ENCODE results near the gene CSNK1D. TPM values are rescaled to one million over a fixed set of nuclear protein-coding genes. Genes with fewer than 3 reads are reported as not detected.

The CSNK1D gene
- polyA plus RNA-seq, 1 donor from 2014 or later: 29.9 TPM

GRCh38 chr17:82304826-82305726, 31.6 kb upstream of the CSNK1D start:
- TF ChIP-seq POLR2AphosphoS5 (IDR thresholded peaks at IDR 0.05) (no peak), MXI1 (conservative IDR thresholded peaks at IDR 0.05; ENCODE audit: poor library complexity, severe bottlenecking) (no peak), RAD21 (conservative IDR thresholded peaks at IDR 0.05) (no peak), EZH2 (IDR thresholded peaks at IDR 0.05; ENCODE audit: borderline replicate concordance, insufficient read depth, low read length, poor library complexity, severe bottlenecking) (no peak), SMC3 (conservative IDR thresholded peaks at IDR 0.05; ENCODE audit: poor library complexity) (no peak), TAF1 (IDR thresholded peaks at IDR 0.05; ENCODE audit: low read depth) (no peak), EP300 (conservative IDR thresholded peaks at IDR 0.05; ENCODE audit: poor library complexity, severe bottlenecking) (no peak)
- TF ChIP-seq, protein P1, sequence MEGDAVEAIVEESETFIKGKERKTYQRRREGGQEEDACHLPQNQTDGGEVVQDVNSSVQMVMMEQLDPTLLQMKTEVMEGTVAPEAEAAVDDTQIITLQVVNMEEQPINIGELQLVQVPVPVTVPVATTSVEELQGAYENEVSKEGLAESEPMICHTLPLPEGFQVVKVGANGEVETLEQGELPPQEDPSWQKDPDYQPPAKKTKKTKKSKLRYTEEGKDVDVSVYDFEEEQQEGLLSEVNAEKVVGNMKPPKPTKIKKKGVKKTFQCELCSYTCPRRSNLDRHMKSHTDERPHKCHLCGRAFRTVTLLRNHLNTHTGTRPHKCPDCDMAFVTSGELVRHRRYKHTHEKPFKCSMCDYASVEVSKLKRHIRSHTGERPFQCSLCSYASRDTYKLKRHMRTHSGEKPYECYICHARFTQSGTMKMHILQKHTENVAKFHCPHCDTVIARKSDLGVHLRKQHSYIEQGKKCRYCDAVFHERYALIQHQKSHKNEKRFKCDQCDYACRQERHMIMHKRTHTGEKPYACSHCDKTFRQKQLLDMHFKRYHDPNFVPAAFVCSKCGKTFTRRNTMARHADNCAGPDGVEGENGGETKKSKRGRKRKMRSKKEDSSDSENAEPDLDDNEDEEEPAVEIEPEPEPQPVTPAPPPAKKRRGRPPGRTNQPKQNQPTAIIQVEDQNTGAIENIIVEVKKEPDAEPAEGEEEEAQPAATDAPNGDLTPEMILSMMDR (IDR thresholded peaks at IDR 0.05; ENCODE audit: poor library complexity, severe bottlenecking): no peak
- TF ChIP-seq, protein P2, sequence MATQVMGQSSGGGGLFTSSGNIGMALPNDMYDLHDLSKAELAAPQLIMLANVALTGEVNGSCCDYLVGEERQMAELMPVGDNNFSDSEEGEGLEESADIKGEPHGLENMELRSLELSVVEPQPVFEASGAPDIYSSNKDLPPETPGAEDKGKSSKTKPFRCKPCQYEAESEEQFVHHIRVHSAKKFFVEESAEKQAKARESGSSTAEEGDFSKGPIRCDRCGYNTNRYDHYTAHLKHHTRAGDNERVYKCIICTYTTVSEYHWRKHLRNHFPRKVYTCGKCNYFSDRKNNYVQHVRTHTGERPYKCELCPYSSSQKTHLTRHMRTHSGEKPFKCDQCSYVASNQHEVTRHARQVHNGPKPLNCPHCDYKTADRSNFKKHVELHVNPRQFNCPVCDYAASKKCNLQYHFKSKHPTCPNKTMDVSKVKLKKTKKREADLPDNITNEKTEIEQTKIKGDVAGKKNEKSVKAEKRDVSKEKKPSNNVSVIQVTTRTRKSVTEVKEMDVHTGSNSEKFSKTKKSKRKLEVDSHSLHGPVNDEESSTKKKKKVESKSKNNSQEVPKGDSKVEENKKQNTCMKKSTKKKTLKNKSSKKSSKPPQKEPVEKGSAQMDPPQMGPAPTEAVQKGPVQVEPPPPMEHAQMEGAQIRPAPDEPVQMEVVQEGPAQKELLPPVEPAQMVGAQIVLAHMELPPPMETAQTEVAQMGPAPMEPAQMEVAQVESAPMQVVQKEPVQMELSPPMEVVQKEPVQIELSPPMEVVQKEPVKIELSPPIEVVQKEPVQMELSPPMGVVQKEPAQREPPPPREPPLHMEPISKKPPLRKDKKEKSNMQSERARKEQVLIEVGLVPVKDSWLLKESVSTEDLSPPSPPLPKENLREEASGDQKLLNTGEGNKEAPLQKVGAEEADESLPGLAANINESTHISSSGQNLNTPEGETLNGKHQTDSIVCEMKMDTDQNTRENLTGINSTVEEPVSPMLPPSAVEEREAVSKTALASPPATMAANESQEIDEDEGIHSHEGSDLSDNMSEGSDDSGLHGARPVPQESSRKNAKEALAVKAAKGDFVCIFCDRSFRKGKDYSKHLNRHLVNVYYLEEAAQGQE (IDR thresholded peaks at IDR 0.05; ENCODE audit: borderline replicate concordance): no peak
- no peaks in the 10 kb centered on the region for H4K20me1 ChIP-seq (ENCODE audit: insufficient read depth)
- no peaks in the 10 kb centered on the region for H3K27me3 ChIP-seq (ENCODE audit: insufficient read depth, low read depth, low read length)
- no peaks in the 10 kb centered on the region for H3K9me3 ChIP-seq (ENCODE audit: low read length)
- no peak overlapping the region for H3K4me2 ChIP-seq (ENCODE audit: low read length)
- no peak overlapping the region for H3K9ac ChIP-seq (ENCODE audit: low read length)
- H3K79me2 ChIP-seq (replicated peaks; ENCODE audit: insufficient read depth, low read length): no peaks in the 10 kb centered on the region
- H2AFZ ChIP-seq (ENCODE audit: low read depth, low read length): no peak overlapping the region
- no peaks in the 10 kb centered on the region for H3K36me3 ChIP-seq (ENCODE audit: insufficient read depth, low read length)
- H3F3A ChIP-seq (ENCODE audit: insufficient read depth, low read length, poor library complexity, severe bottlenecking): no peaks in the 10 kb centered on the region
- H3K4me3 ChIP-seq (ENCODE audit: low read length): no peak overlapping the region
- no peak overlapping the region for H3K27ac ChIP-seq (ENCODE audit: low read length)
- H3K9me2 ChIP-seq (ENCODE audit: insufficient read depth, low read length): no peaks in the 10 kb centered on the region

- no peak overlapping the region for H3K27ac ChIP-seq (ENCODE audit: low read length)
- H3K4me3 ChIP-seq (ENCODE audit: low read length): no peak overlapping the region
- TF ChIP-seq, protein P1 (IDR thresholded peaks at IDR 0.05; ENCODE audit: poor library complexity, severe bottlenecking): no peak
- TF ChIP-seq EP300 (conservative IDR thresholded peaks at IDR 0.05; ENCODE audit: poor library complexity, severe bottlenecking) (no peak), MXI1 (conservative IDR thresholded peaks at IDR 0.05; ENCODE audit: poor library complexity, severe bottlenecking) (no peak), RAD21 (conservative IDR thresholded peaks at IDR 0.05) (no peak), SMC3 (conservative IDR thresholded peaks at IDR 0.05; ENCODE audit: poor library complexity) (no peak), EZH2 (IDR thresholded peaks at IDR 0.05; ENCODE audit: borderline replicate concordance, insufficient read depth, low read length, poor library complexity, severe bottlenecking) (no peak), POLR2AphosphoS5 (IDR thresholded peaks at IDR 0.05) (no peak), TAF1 (IDR thresholded peaks at IDR 0.05; ENCODE audit: low read depth) (no peak)
- TF ChIP-seq, protein P2 (IDR thresholded peaks at IDR 0.05; ENCODE audit: borderline replicate concordance): no peak
- H3F3A ChIP-seq (ENCODE audit: insufficient read depth, low read length, poor library complexity, severe bottlenecking): no peaks in the 10 kb centered on the region
- no peaks in the 10 kb centered on the region for H3K9me2 ChIP-seq (ENCODE audit: insufficient read depth, low read length)
- no peaks in the 10 kb centered on the region for H3K27me3 ChIP-seq (ENCODE audit: insufficient read depth, low read depth, low read length)
- no peaks in the 10 kb centered on the region for H3K9me3 ChIP-seq (ENCODE audit: low read length)
- H4K20me1 ChIP-seq (ENCODE audit: insufficient read depth): no peaks in the 10 kb centered on the region
- H2AFZ ChIP-seq (ENCODE audit: low read depth, low read length): no peak overlapping the region
- H3K4me2 ChIP-seq (ENCODE audit: low read length): no peak overlapping the region
- no peak overlapping the region for H3K9ac ChIP-seq (ENCODE audit: low read length)
- H3K36me3 ChIP-seq (ENCODE audit: insufficient read depth, low read length): no peaks in the 10 kb centered on the region
- no peaks in the 10 kb centered on the region for H3K79me2 ChIP-seq (replicated peaks; ENCODE audit: insufficient read depth, low read length)
These were observed 30.7 kb upstream of the CSNK1D start for GRCh38 chr17:82303944-82304808.

Measured in neural cell (in vitro differentiated cells).